GM18868 (cell line): Measurements from ENCODE around the gene CEACAM5.
"Not testable (repeated sequence)": the region's sequence is repeated elsewhere in the genome, so short reads cannot be mapped to it uniquely, and the experiment has no call there.

Experiments
- ATAC-seq: cut with Tn5 transposase; IDR thresholded peaks from one replicate; pipeline ENCODE4 v1.9.1; 2021; ENCODE audit warnings: mild to moderate bottlenecking, moderate library complexity; ENCODE audit not compliant: unreplicated experiment

Gene CEACAM5

GRCh38 chr19:41739361-41739760 is 30.9 kb downstream of the CEACAM5 start:
- ATAC-seq: no peak

GRCh38 chr19:41740415-41741243 is 32.2 kb downstream of the CEACAM5 start:
- ATAC-seq: no peak

- no peak for ATAC-seq
These were observed 32.8 kb downstream of the CEACAM5 start for GRCh38 chr19:41741244-41741554.

- ATAC-seq: no peak
These were observed 36.4 kb downstream of the CEACAM5 start for GRCh38 chr19:41744850-41745249.

GRCh38 chr19:41745756-41746155 is 37.3 kb downstream of the CEACAM5 start:
- no peak for ATAC-seq

GRCh38 chr19:41746593-41747227 is 38.3 kb downstream of the CEACAM5 start:
- ATAC-seq: no peak

- ATAC-seq: no peak
These were observed 39.6 kb downstream of the CEACAM5 start for GRCh38 chr19:41748012-41748411.

GRCh38 chr19:41750248-41751134 is 42.1 kb downstream of the CEACAM5 start:
- not testable (repeated sequence) for ATAC-seq

GRCh38 chr19:41753159-41753558 is 44.7 kb downstream of the CEACAM5 start:
- ATAC-seq: no peak

GRCh38 chr19:41753936-41754529 is 45.6 kb downstream of the CEACAM5 start:
- ATAC-seq: no peak

- ATAC-seq: no peak
These were observed 47.0 kb downstream of the CEACAM5 start, which contains the start of gene CEACAM6 for GRCh38 chr19:41755328-41755913. Gene CEACAM6, plus strand, starts transcription at chr19:41755530. Its CDS starts 109 bp downstream, at chr19:41755639.

- ATAC-seq: no peak
These were observed 50.4 kb downstream of the CEACAM5 start for GRCh38 chr19:41758846-41759245.

GRCh38 chr19:41767115-41767514 is 58.7 kb downstream of the CEACAM5 start:
- ATAC-seq: no peak

- ATAC-seq: not testable (repeated sequence)
These were observed 59.7 kb downstream of the CEACAM5 start for GRCh38 chr19:41768105-41768504.

GRCh38 chr19:41769608-41770007 is 61.2 kb downstream of the CEACAM5 start:
- no peak for ATAC-seq

GRCh38 chr19:41771410-41771809 is 63.0 kb downstream of the CEACAM5 start:
- no peak for ATAC-seq

- ATAC-seq: no peak
These were observed 66.1 kb downstream of the CEACAM5 start for GRCh38 chr19:41774515-41774980.

- ATAC-seq: no peak
These were observed 68.3 kb downstream of the CEACAM5 start for GRCh38 chr19:41776700-41777099.
